ENCODE measurements around the gene KCTD16.

Gene KCTD16

GRCh38 chr5:144414202-144415029 lies 243.7 kb downstream of the KCTD16 start:
- no peak for DNase-seq

DNA sequence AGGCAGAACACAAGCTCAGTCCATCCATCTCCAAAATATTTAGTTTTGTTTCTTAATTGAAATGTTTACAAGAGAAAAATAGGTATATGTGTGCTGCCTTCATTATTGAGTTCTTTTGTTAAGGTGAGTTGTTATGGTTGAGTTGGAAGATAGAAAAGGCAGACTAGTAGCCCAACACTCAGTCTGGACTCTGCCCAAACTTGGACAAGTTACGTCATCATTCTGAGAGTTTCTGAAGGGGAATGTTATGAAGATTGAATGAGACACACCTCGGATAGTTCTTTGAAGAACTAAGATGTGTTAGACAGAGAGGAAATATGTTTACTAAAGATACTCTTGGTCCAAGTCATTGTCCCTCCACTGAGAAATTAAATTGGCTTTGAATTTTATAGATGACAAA lies 245.5 kb downstream of the KCTD16 start:
- no peak for DNase-seq

GRCh38 chr5:144418719-144419118 lies 248.0 kb downstream of the KCTD16 start:
- no peak for DNase-seq

- no peak for DNase-seq
Observed at GRCh38 chr5:144421411-144421810, 250.7 kb downstream of the KCTD16 start.

DNA sequence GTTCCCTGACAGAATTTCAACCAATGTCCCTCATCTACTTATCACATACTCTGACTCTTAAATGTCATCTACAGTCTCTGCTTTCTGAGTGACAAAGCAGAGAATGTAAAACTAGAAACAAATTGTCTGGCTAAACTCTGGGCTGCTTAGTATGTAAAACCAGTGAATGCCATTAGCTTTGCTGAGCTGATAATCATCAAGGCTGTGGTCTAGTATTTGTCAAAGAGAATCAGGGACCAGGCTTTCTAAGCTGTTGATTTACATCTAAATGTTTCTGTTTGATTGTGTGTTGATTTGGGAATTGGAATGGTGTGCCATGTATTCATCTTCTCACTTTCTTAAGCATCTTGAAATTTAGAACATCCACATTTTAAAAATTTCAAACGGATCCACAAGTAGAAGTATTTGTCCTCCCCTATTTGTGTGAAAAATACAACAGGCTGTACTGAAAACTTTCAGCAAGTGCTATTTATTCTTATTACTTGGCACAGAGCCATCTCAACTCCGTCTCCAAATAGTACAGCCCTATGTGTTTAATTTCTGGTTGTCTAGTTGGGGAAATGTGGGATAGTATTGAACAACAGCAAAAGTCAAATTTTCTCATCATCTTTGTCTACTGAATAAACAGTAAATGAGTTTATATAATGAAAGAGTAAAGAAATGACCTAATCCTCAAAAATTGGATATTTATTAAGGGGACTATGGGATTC lies 251.5 kb downstream of the KCTD16 start:
- DNase-seq = no peak

GRCh38 chr5:144427866-144428265 lies 257.2 kb downstream of the KCTD16 start:
- DNase-seq = no peak

DNA sequence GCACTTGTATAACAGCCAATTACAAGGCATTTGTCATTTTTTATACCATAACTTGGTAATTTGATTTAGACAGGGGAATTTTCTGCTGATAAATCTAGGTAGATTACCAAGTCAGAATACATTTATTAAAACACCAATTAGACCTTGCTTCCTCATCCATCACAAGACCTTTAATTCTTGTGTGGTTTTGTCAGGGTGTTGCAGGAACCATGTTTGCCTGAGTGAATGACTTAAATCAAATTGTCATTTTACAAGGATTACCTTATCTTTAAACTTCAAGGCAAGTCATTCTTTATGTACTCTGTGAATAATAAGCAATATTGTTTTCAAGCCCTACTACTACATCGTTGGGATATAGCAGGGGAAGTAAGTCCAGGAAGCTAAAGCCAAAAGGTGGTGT lies 257.7 kb downstream of the KCTD16 start:
- no peak for DNase-seq

- DNase-seq = no peak
Observed at GRCh38 chr5:144429405-144429804, 258.7 kb downstream of the KCTD16 start.

GRCh38 chr5:144429905-144430304 lies 259.2 kb downstream of the KCTD16 start:
- no peak for DNase-seq

DNA sequence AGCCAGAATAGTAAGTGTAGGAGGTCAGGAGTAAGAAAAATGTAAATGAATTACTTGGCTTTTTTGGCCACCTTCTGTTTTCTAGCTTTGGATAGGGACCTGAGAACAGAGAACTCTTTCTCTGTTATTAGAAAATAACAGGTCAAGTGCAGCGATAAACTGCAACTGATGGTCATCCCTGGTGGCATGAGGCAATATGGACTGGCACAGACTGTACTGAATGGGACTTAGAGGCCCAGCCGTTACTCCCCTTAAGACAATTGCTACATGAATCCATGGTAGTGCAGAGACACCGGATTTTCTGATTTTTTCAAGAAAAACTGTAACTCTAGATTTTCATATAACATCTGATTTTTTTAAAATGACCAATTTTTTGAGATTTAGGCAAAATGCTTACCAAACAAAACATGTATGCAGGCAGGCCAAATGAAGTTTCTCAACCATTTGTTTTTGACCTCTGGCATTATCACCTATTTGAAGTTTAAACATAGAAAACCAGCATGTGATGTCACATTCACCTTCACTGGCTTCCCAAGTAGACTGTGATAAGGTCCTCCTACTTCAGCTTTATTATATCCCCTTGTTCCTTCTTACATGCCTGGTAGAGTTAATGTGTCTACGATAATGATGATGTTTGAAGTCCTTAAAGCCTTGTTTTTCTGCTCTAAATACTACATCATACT lies 262.6 kb downstream of the KCTD16 start:
- DNase-seq = no peak

DNA sequence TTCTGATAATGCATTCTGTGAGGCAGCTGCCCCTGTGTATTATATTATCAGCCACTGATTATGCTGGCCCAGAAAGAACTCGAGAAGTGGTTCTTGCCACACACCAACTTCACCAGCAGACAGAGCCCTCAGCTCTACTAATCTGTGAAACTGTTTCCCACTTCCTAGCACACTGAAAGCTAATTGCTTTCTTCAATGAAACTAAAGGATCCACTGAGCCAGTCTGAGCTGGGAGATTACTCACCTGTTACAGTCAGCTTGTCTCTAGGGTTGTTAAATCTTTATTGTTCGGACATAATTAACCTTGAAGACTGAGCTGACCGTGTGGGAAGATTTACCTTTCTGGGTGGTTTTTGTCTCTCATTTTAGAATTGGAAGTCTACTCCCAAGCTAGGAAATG lies 263.2 kb downstream of the KCTD16 start:
- DNase-seq = no peak

DNA sequence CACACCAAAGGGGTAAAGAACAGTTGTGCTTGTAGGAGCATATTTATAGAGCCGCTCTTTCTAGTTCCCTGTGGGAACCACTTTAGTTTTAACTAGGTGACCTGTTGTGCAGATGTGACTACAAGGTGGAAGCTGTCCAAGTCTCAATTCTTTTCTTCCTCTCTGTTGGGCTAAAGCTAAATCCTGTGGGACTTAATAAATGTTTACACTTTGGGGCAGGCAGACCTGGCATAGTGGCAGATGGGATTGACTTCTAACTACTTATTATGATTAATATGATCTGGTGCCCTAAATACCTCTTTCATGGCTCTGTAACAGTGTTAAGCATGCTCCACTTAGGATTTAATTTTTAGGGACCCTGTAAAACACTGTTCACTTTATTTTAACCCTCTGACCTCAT lies 265.3 kb downstream of the KCTD16 start:
- peak; percentile 42 for DNase-seq

DNA sequence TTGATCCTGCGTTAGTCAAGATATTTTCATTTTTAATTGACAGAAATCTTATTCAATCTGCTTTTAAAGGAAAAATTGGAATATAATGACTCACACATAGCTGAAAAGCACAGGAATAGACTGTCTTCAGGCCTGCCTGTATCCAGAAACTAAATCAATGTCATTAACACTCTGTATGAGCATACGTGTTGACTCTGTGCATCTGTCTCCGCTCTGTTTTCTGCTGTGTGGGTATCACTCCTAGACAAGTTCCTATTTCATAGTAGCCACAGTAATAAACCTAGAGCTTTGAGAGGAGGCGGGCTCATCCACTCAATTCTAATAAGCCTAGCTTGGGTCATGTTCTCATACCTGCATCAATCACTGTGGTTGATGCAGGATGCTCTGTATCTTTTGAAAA lies 267.6 kb downstream of the KCTD16 start:
- DNase-seq = no peak

DNA sequence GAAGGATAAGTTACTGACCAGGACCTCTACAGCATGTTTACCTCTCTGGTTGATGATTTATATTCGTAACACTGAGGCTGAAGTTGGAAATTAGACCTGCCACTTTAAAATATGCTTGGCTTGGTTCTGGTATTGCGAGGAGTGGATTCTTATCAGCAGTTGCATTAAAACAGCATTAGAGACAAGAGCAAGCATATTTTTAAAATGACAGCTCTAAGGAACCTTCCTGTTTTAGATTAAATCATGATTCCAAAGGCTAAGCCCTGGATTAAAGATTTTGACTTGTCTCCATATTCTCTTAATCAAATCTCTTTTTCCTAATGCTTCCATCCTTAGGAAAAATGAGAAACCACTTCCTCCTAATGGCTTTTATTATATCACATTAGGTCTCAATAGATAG lies 277.8 kb downstream of the KCTD16 start:
- DNase-seq = no peak

DNA sequence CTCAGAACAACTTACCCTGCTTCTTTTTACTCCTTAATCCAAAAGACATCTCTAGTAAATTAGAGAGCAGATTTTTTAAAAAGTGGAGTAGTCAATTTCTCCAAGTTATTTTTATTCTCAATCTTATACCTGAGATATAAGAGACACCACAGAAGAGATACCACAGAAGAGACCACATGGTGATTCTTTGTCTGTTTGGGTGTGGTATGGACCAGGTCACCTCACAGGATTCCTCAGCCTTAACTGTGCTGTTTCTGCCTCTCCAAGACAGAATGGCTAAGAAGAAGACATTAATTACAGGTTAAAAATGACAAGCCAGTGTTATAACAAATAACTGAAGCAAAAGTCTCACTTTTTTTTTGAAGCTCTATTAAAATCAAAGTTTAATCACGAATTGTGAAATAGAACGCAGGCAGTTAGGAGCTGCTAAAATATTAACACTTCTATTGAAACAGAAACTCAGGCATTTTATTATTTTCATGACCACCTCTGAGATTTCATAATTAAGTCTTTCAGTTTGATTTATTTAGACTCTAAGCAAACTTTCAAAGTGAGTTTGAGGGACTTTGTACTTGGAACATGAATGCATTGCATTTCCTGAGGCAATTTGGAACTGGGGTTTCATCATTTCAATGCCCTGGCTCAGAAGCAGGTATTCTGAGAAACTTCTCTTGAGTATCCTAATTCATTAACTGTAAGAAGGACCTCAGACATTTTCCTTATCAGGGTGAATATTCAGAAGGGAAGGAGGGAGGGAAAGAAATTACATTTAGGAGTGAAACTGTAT lies 280.7 kb downstream of the KCTD16 start:
- DNase-seq = no peak

GRCh38 chr5:144453753-144454152 lies 283.1 kb downstream of the KCTD16 start:
- no peak for DNase-seq

GRCh38 chr5:144457160-144457559 lies 286.5 kb downstream of the KCTD16 start:
- no peak for DNase-seq

- no peak for DNase-seq
Observed at GRCh38 chr5:144458216-144458615, 287.5 kb downstream of the KCTD16 start.

- DNase-seq = no peak
Observed at GRCh38 chr5:144460600-144460999, 289.9 kb downstream of the KCTD16 start.

- no peak for DNase-seq
Observed at GRCh38 chr5:144462577-144462976, 291.9 kb downstream of the KCTD16 start.

DNA sequence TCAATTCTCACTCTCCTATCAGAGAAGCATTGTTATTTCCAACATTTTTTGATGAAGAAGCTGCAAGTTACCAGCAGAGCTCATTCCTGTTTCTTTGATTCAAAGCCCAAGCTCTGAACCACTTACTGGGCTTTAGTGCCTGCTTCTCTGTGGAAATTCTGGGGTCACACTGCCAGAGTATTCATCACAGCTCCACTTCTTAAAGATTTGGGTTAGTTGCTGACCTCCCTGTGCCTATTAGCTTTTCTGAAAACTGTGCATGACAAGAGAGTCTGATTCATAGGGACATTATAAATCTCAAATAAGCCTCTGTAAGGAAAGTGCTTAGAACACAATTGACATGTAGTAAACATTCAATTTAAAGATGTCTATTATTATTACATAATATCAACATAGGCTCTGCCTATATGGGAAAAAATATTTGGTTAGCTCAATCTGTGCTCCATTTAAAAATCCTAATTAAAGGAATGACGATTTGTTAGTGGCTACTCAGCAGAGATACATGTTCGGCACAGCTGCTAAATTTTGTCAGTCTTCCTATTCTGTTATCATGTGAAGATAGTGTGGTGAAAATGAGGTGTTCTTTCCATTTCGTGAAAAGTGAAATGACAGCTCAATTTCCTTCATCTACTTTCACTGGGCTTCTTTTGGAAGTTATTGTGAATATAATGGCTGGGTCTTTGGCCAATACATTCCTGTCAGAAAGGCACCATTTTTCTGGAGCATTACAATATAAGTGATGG lies 293.0 kb downstream of the KCTD16 start:
- no peak for DNase-seq

DNA sequence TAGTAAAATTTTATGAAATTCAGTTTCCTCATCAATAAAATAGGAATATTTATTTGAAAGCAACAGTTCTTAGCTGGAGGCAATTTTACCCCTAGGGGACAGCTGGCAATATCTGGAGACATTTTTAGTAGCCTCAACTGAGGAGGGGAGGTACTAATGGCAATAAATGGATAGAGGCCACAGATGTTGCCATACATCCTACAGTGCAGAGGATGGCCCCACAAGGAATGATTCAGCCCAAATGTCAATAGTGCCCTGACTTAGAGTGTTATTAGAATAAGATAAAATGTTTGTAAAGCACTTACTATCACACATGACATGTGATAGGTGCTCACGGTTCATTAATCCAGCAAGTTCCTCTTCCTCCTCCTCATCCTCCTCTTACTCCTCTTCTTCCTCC lies 293.6 kb downstream of the KCTD16 start:
- no peak for DNase-seq

Data from NCI-H1105 (cell line).